Nephron progenitor cell (in vitro differentiated cells): ENCODE data around the gene CSDE1.

Source experiments
- DNase-seq: peaks from one replicate; pipeline ENCODE4 v3.0.0; 2021
- H3K27ac Mint-ChIP-seq: 2 replicates; pipeline ENCODE4 v1.8.0; 2021; ENCODE audit warnings: mild to moderate bottlenecking, moderate library complexity, mixed read lengths
- H3K27me3 Mint-ChIP-seq: 2 replicates; pipeline ENCODE4 v1.8.0; 2021; ENCODE audit warnings: mild to moderate bottlenecking, low read depth, mixed read lengths; ENCODE audit not compliant: poor library complexity
- H3K36me3 Mint-ChIP-seq: 2 replicates; pipeline ENCODE4 v1.8.0; 2021; ENCODE audit warnings: low read depth, mixed read lengths
- H3K4me1 Mint-ChIP-seq: 2 replicates; pipeline ENCODE4 v1.8.0; 2021; ENCODE audit warnings: mixed read lengths
- H3K4me3 Mint-ChIP-seq: 2 replicates; pipeline ENCODE4 v1.8.0; 2021; ENCODE audit warnings: mild to moderate bottlenecking, moderate library complexity, mixed read lengths
- H3K9me3 Mint-ChIP-seq: 2 replicates; pipeline ENCODE4 v1.8.0; 2021; ENCODE audit warnings: mild to moderate bottlenecking, moderate library complexity, mixed read lengths
- CTCF ChIP-seq: fragments of 200-600 bp; sonication (generic); IDR thresholded peaks from 2 replicates; pipeline ENCODE4 v1.5.0; 2021; ENCODE audit warnings: antibody characterized with exemption

The CSDE1 gene

DNA sequence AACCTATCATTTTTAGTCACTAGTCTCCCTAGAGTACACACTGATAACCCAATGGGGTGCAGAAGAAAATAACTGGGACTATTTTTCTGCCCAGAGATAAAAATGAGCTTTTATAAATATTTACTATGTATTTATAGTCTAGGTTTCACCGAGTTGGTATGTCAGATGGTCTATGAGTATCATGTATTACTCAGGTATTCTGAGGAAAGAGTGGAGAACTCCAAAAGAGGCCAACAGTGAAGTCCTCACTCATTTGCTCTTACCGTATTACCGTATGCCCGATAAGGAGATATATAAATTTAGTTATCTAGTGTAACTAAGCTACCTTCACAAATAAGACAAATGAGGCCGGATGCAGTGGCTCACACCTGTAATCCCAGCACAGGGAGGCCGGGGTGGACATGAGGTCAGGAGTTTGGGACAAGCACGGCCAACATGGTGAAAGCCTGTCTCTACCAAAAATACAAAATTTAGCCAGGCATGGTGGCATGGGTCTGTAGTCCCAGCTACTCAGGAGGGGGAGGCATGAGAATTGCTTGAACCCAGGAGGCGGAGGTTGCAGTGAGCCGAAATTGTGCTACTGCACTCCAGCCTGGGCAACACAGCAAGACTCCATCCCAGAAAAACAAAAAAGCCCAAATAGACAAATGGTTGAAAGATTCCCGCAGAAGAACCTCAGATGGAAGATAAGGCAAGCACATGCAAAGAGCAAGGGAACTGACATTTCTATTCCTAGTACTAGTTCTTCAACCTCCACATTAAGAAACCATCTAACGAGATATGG is 15.6 kb downstream of the CSDE1 start:
- H3K27ac Mint-ChIP-seq: no peak overlapping the region
- peaks cover 82% of the 10 kb centered on the region for H3K36me3 Mint-ChIP-seq
- H3K9me3 Mint-ChIP-seq: no peaks in the 10 kb centered on the region
- DNase-seq: no peak
- TF ChIP-seq CTCF: no peak
- H3K4me1 Mint-ChIP-seq: no peaks in the 10 kb centered on the region
- H3K27me3 Mint-ChIP-seq: no peaks in the 10 kb centered on the region
- H3K4me3 Mint-ChIP-seq: no peak overlapping the region

GRCh38 chr1:114740331-114740730 is 17.5 kb downstream of the CSDE1 start:
- H3K27ac Mint-ChIP-seq: no peak overlapping the region
- peaks cover 82% of the 10 kb centered on the region for H3K36me3 Mint-ChIP-seq
- no peak for DNase-seq

DNA sequence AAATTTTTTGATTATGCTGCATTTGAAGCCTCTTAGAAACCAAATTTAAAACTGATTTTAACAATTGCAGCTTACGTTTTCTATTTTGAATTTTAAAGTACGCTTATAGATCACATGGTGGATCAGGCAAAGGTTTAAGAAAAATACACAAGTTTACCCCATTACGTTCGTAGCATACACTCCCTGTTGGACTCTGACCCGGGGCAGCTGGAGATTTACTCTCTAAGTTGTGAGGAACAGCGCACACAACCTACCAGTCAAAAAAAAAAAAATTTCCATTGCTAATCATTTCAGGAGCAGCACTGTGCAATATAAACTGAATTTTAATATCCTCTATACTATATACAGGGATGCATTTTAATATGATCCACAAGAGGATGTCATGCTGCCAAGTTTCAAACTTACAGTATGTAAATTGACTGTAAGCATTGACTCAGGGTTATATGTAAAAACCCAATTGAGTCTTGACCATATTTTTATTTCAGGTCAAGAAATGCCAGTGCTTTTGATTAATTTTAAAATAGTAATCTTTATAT is 20.4 kb downstream of the CSDE1 start:
- H3K4me3 Mint-ChIP-seq: no peak overlapping the region
- H3K27ac Mint-ChIP-seq: peak overlapping the region; percentile 52
- TF ChIP-seq CTCF: no peak
- no peaks in the 10 kb centered on the region for H3K9me3 Mint-ChIP-seq
- no peaks in the 10 kb centered on the region for H3K4me1 Mint-ChIP-seq
- no peak for DNase-seq
- H3K27me3 Mint-ChIP-seq: no peaks in the 10 kb centered on the region
- peaks cover 78% of the 10 kb centered on the region for H3K36me3 Mint-ChIP-seq

More at GRCh38 chr1:114740331-114740730, 17.5 kb downstream of the CSDE1 start:
- no peak for TF ChIP-seq CTCF
- Mint-ChIP-seq H3K4me3 (no peak overlapping the region), H3K9me3 (no peaks in the 10 kb centered on the region), H3K4me1 (no peaks in the 10 kb centered on the region), H3K27me3 (no peaks in the 10 kb centered on the region)

GRCh38 chr1:114735479-114735878 is 22.3 kb downstream of the CSDE1 start:
- H3K4me1 Mint-ChIP-seq: no peaks in the 10 kb centered on the region
- no peak for DNase-seq
- no peak overlapping the region for H3K4me3 Mint-ChIP-seq
- H3K27ac Mint-ChIP-seq: no peak overlapping the region
- H3K27me3 Mint-ChIP-seq: no peaks in the 10 kb centered on the region
- H3K36me3 Mint-ChIP-seq: peaks cover 78% of the 10 kb centered on the region
- no peaks in the 10 kb centered on the region for H3K9me3 Mint-ChIP-seq
- TF ChIP-seq CTCF: no peak

GRCh38 chr1:114729782-114730181 is 28.0 kb downstream of the CSDE1 start:
- H3K27ac Mint-ChIP-seq: no peak overlapping the region
- H3K9me3 Mint-ChIP-seq: no peaks in the 10 kb centered on the region
- peaks cover 86% of the 10 kb centered on the region for H3K36me3 Mint-ChIP-seq
- H3K4me3 Mint-ChIP-seq: no peak overlapping the region
- H3K27me3 Mint-ChIP-seq: peaks cover 3% of the 10 kb centered on the region
- no peaks in the 10 kb centered on the region for H3K4me1 Mint-ChIP-seq
- DNase-seq: no peak
- TF ChIP-seq CTCF: no peak

DNA sequence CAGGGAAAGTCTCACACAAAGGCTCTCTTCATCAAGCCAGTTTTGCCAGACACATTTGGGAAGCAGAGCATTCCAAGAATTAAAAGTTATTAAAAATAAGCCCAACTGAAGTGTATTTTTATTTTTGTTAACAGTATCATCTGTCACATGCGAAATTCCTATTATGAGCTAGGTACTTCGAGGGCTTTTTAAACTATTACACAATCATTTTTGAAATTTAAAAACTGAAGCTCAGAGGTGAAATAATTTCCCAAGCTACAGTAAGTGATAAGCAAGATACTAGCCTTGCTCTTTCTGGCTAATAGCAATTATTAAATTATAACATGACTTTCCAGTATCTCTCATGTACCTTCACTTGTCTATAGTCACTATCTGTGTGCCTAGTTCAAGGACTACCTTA is 29.2 kb downstream of the CSDE1 start:
- DNase-seq: no peak
- no peaks in the 10 kb centered on the region for H3K9me3 Mint-ChIP-seq
- peaks cover 86% of the 10 kb centered on the region for H3K36me3 Mint-ChIP-seq
- peaks cover 3% of the 10 kb centered on the region for H3K27me3 Mint-ChIP-seq
- H3K4me3 Mint-ChIP-seq: no peak overlapping the region
- H3K4me1 Mint-ChIP-seq: no peaks in the 10 kb centered on the region
- no peak overlapping the region for H3K27ac Mint-ChIP-seq
- TF ChIP-seq CTCF: no peak
